H9 (cell line): Measurements from ENCODE around the gene NALCN. TPM values are rescaled to one million over a fixed set of nuclear protein-coding genes. Genes with fewer than 3 reads are reported as not detected.

Source experiments
- DNase-seq: peaks from one replicate; pipeline ENCODE4 v3.0.0-alpha.2; 2017
- H2AFZ ChIP-seq: one replicate; pipeline ENCODE4 v1.6.1; 2013; ENCODE audit warnings: mild to moderate bottlenecking, low read length, control low read depth, moderate library complexity
- H2AK5ac ChIP-seq: 2 replicates; pipeline ENCODE4 v1.6.1; 2013; ENCODE audit warnings: low read length, control low read depth, mixed read lengths; ENCODE audit not compliant: insufficient read length
- H2BK120ac ChIP-seq: one replicate; pipeline ENCODE4 v1.6.1; 2013; ENCODE audit warnings: low read depth, mild to moderate bottlenecking, low read length, control low read depth, inconsistent platforms; ENCODE audit not compliant: poor library complexity, severe bottlenecking
- H2BK12ac ChIP-seq: 2 replicates; pipeline ENCODE4 v1.6.1; 2013; ENCODE audit warnings: low read length, control low read depth, mixed read lengths, low read depth; ENCODE audit not compliant: insufficient read length
- H2BK15ac ChIP-seq: 2 replicates; pipeline ENCODE4 v1.6.1; 2013; ENCODE audit warnings: low read depth, low read length, control low read depth
- H2BK20ac ChIP-seq: one replicate; pipeline ENCODE4 v1.6.1; 2013; ENCODE audit warnings: low read depth, mild to moderate bottlenecking, low read length, control low read depth, inconsistent platforms; ENCODE audit not compliant: poor library complexity, severe bottlenecking
- H2BK5ac ChIP-seq: 2 replicates; pipeline ENCODE4 v1.6.1; 2013; ENCODE audit warnings: low read length, control low read depth, mixed read lengths; ENCODE audit not compliant: insufficient read length
- H3K14ac ChIP-seq: 2 replicates; pipeline ENCODE4 v1.6.1; 2013; ENCODE audit warnings: low read length, control low read depth; ENCODE audit not compliant: insufficient read depth
- H3K18ac ChIP-seq: 2 replicates; pipeline ENCODE4 v1.6.1; 2013; ENCODE audit warnings: low read depth, mild to moderate bottlenecking, mixed read lengths, low read length, control low read depth; ENCODE audit not compliant: insufficient read length
- H3K23ac ChIP-seq: 2 replicates; pipeline ENCODE4 v1.6.1; 2013; ENCODE audit warnings: low read length, control low read depth, mixed read lengths, low read depth; ENCODE audit not compliant: insufficient read length
- H3K23me2 ChIP-seq: 2 replicates; pipeline ENCODE4 v1.6.1; 2013; ENCODE audit warnings: low read depth, mild to moderate bottlenecking, mixed read lengths, low read length, control low read depth; ENCODE audit not compliant: insufficient read length, poor library complexity, severe bottlenecking
- H3K27ac ChIP-seq: 2 replicates; pipeline ENCODE4 v1.5.1; 2013; ENCODE audit warnings: low read length, control low read depth, mixed read lengths, low read depth; ENCODE audit not compliant: insufficient read length
- H3K27me3 ChIP-seq: 2 replicates; pipeline ENCODE4 v1.6.1; 2013; ENCODE audit warnings: low read length, control low read depth, inconsistent platforms; ENCODE audit not compliant: insufficient read depth
- H3K4ac ChIP-seq: 2 replicates; pipeline ENCODE4 v1.6.1; 2013; ENCODE audit warnings: low read depth, mild to moderate bottlenecking, control low read depth, inconsistent platforms, low read length, moderate library complexity
- H3K4me1 ChIP-seq: 2 replicates; pipeline ENCODE4 v1.6.1; 2013; ENCODE audit warnings: low read length, control low read depth, inconsistent platforms; ENCODE audit not compliant: insufficient read depth
- H3K4me2 ChIP-seq: 2 replicates; pipeline ENCODE4 v1.6.1; 2013; ENCODE audit warnings: low read length, control low read depth, mixed read lengths; ENCODE audit not compliant: insufficient read length, insufficient read depth
- H3K56ac ChIP-seq: 2 replicates; pipeline ENCODE4 v1.6.1; 2013; ENCODE audit warnings: low read depth, mild to moderate bottlenecking, mixed read lengths, low read length, control low read depth; ENCODE audit not compliant: insufficient read length
- H3K79me1 ChIP-seq: 2 replicates; pipeline ENCODE4 v1.6.1; 2013; ENCODE audit warnings: low read depth, mild to moderate bottlenecking, moderate library complexity, low read length, control low read depth, inconsistent platforms; ENCODE audit not compliant: insufficient read depth, poor library complexity, severe bottlenecking
- H3K79me2 ChIP-seq: 2 replicates; pipeline ENCODE4 v1.6.1; 2013; ENCODE audit warnings: low read length, control low read depth, inconsistent platforms; ENCODE audit not compliant: insufficient read depth
- H3K9ac ChIP-seq: 2 replicates; pipeline ENCODE4 v1.6.1; 2013; ENCODE audit warnings: low read length, control low read depth, mixed read lengths; ENCODE audit not compliant: insufficient read length; ENCODE audit errors: extremely low read depth
- H3K9me3 ChIP-seq: one replicate; pipeline ENCODE4 v1.6.1; 2013; ENCODE audit warnings: low read depth, low read length, inconsistent platforms; ENCODE audit not compliant: control insufficient read depth
- H3T11ph ChIP-seq: one replicate; pipeline ENCODE4 v1.6.1; 2013; ENCODE audit warnings: mild to moderate bottlenecking, low read length, control low read depth, inconsistent platforms
- H4K20me1 ChIP-seq: one replicate; pipeline ENCODE4 v1.6.1; 2013; ENCODE audit not compliant: control insufficient read depth, insufficient read length, insufficient read depth
- H4K5ac ChIP-seq: 2 replicates; pipeline ENCODE4 v1.6.1; 2013; ENCODE audit warnings: low read depth, mild to moderate bottlenecking, mixed read lengths, low read length, control low read depth; ENCODE audit not compliant: insufficient read length
- H4K8ac ChIP-seq: replicated peaks from 2 replicates; pipeline ENCODE4 v1.6.1; 2013; ENCODE audit warnings: low read length, control low read depth, mixed read lengths, low read depth; ENCODE audit not compliant: insufficient read length
- H4K91ac ChIP-seq: 2 replicates; pipeline ENCODE4 v1.6.1; 2013; ENCODE audit warnings: low read depth, mild to moderate bottlenecking, moderate library complexity, mixed read lengths, low read length, control low read depth; ENCODE audit not compliant: insufficient read length
- H3K27ac Mint-ChIP-seq, 3 experiments: 2 replicates in 2 of 3; 3 replicates in 1 of 3; pipeline ENCODE4 v1.8.0; 2020 to 2021; ENCODE audit warnings: mixed read lengths in 3 of 3, mild to moderate bottlenecking in 1 of 3, moderate library complexity in 1 of 3
- H3K27me3 Mint-ChIP-seq: 2 replicates; pipeline ENCODE4 v1.8.0; 2021; ENCODE audit warnings: low read depth, mild to moderate bottlenecking, moderate library complexity, mixed read lengths
- H3K36me3 Mint-ChIP-seq, 3 experiments: 2 replicates in 2 of 3; 3 replicates in 1 of 3; pipeline ENCODE4 v1.8.0; 2020 to 2021; ENCODE audit warnings: low read depth in 3 of 3, mixed read lengths in 3 of 3; ENCODE audit not compliant: insufficient read depth in 1 of 3
- H3K4me1 Mint-ChIP-seq, 2 experiments: 2 replicates each; pipeline ENCODE4 v1.8.0; 2020; ENCODE audit warnings: mixed read lengths in 2 of 2
- H3K4me3 Mint-ChIP-seq, 2 experiments: 2 replicates in 1 of 2; 3 replicates in 1 of 2; pipeline ENCODE4 v1.8.0; 2020 to 2021; ENCODE audit warnings: mild to moderate bottlenecking in 2 of 2, mixed read lengths in 2 of 2, moderate library complexity in 1 of 2
- H3K9me3 Mint-ChIP-seq, 2 experiments: 2 replicates in 1 of 2; 3 replicates in 1 of 2; pipeline ENCODE4 v1.8.0; 2020; ENCODE audit warnings: mild to moderate bottlenecking in 2 of 2, mixed read lengths in 2 of 2, moderate library complexity in 1 of 2
- WGBS: extraction: QIAGEN DNeasy Blood & Tissue Kit; methylation state at CpG from one replicate; pipeline ENCODE4 v1.1.7; 2013; ENCODE audit warnings: missing lambda C conversion rate, low lambda C conversion rate, mixed read lengths; ENCODE audit not compliant: insufficient read length; ENCODE audit errors: extremely low coverage; 5-methylcytosine and 5-hydroxymethylcytosine counted together
- total RNA-seq: library from RNA; stranded (reverse); gene quantifications from 2 replicates; pipeline ENCODE4 v1.2.1, GENCODE V29; 2021
- TF ChIP-seq, protein P1 (sequence below): fragments of 200-600 bp; sonication (generic); conservative IDR thresholded peaks from 3 replicates; pipeline ENCODE4 v1.8.0; 2021; ENCODE audit warnings: antibody characterized with exemption, mild to moderate bottlenecking

The NALCN gene
- total RNA-seq, 1 experiment from 2014 or later: 0.09 TPM

DNA sequence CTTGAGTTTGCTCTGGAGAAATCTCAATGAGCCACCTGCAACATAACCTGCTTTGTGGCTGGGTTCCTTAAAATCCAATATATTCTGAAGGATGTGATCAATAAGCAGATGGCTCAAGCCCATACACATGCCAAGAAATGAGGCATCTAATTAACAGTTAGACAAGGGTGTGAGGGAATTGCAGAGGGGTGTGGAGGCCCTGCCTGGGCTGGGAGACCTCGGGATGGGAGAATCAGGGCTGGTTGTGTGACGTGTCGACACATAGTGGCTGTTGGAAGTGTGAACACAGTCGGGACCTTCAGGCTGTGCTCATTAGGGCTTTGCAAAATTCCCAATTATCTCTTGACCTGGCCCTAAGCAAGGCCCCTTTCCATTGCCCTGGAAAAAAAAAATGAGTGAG lies 379.8 kb downstream of the NALCN start:
- Histone ChIP-seq H3K18ac (no peak overlapping the region), H3K27me3 (no peaks in the 10 kb centered on the region), H3K9ac (no peak overlapping the region), H2BK120ac (no peak overlapping the region), H2BK12ac (no peak overlapping the region), H2BK20ac (no peak overlapping the region), H3K23ac (no peak overlapping the region), H4K5ac (no peak overlapping the region), H3K23me2 (no peaks in the 10 kb centered on the region), H2AFZ (no peak overlapping the region), H3K4ac (no peak overlapping the region), H2BK15ac (no peak overlapping the region), H3K79me1 (no peaks in the 10 kb centered on the region), H3T11ph (no peak overlapping the region), H4K20me1 (no peaks in the 10 kb centered on the region), H4K91ac (no peak overlapping the region), H2BK5ac (no peak overlapping the region), H2AK5ac (no peak overlapping the region), H3K9me3 (no peaks in the 10 kb centered on the region), H3K27ac (no peak overlapping the region), H3K56ac (no peak overlapping the region), H3K4me1 (peaks cover 3% of the 10 kb centered on the region; the same call in 1 of the 2 replicates), H3K4me2 (no peak overlapping the region), H4K8ac (no peak overlapping the region), H3K14ac (no peak overlapping the region), H3K79me2 (no peaks in the 10 kb centered on the region)
- H3K27ac Mint-ChIP-seq: no peak overlapping the region
- H3K9me3 Mint-ChIP-seq: peaks cover 6 to 10% of the 10 kb centered on the region in 2 experiments; a peak in 4 of 5 replicates
- no peak for DNase-seq
- H3K36me3 Mint-ChIP-seq: peaks cover 2 to 6% (median 2%) of the 10 kb centered on the region in 3 experiments; a peak in 5 of 7 replicates
- H3K4me1 Mint-ChIP-seq: peaks cover 23 to 29% of the 10 kb centered on the region in 2 experiments
- TF ChIP-seq, protein P1, sequence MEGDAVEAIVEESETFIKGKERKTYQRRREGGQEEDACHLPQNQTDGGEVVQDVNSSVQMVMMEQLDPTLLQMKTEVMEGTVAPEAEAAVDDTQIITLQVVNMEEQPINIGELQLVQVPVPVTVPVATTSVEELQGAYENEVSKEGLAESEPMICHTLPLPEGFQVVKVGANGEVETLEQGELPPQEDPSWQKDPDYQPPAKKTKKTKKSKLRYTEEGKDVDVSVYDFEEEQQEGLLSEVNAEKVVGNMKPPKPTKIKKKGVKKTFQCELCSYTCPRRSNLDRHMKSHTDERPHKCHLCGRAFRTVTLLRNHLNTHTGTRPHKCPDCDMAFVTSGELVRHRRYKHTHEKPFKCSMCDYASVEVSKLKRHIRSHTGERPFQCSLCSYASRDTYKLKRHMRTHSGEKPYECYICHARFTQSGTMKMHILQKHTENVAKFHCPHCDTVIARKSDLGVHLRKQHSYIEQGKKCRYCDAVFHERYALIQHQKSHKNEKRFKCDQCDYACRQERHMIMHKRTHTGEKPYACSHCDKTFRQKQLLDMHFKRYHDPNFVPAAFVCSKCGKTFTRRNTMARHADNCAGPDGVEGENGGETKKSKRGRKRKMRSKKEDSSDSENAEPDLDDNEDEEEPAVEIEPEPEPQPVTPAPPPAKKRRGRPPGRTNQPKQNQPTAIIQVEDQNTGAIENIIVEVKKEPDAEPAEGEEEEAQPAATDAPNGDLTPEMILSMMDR: no peak
- no CpG with 5 or more reads among the region's 4 CpGs for WGBS
- no peaks in the 10 kb centered on the region; the same call in 1 of the 2 replicates for H3K27me3 Mint-ChIP-seq
- no peak overlapping the region for H3K4me3 Mint-ChIP-seq
